Measurements from ENCODE around the gene TAOK1. TPM values are rescaled to one million over a fixed set of nuclear protein-coding genes. Genes with fewer than 3 reads are reported as not detected.

The TAOK1 gene
- total and polyA plus RNA-seq, 8 donors, result 5.4 to 31.8 (median 16.8) TPM

DNA sequence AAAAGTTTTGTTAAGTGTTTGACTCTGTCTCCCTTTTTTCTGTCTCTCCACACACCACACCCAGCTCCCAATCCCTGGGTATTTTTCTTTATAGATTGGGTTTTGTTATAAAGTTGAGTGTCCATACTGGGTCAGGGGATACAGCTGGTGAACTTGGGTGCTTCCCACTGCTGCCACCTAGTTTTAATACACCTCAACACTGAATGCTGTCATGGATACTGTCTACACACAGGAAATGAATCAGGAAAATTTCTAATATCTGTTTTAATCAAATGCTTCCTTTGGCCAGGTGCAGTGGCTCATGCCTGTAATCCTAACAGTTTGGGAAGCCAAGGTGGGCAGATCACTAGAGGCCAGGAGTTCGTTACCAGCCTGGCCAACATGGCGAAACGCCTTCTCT is 5.3 kb upstream of the TAOK1 start:
- no peak overlapping the region for H3K27ac ChIP-seq
- FAIRE-seq (no peak), ATAC-seq (peak in 1 of 4 donors; percentile 47), DNase-seq (no peak)
- intact Hi-C loops (cut with DNase I), result no loop called here
- 96% methylated on average over 3 of the region's 3 CpGs for WGBS, 2 donors
- TF ChIP-seq, protein P1, sequence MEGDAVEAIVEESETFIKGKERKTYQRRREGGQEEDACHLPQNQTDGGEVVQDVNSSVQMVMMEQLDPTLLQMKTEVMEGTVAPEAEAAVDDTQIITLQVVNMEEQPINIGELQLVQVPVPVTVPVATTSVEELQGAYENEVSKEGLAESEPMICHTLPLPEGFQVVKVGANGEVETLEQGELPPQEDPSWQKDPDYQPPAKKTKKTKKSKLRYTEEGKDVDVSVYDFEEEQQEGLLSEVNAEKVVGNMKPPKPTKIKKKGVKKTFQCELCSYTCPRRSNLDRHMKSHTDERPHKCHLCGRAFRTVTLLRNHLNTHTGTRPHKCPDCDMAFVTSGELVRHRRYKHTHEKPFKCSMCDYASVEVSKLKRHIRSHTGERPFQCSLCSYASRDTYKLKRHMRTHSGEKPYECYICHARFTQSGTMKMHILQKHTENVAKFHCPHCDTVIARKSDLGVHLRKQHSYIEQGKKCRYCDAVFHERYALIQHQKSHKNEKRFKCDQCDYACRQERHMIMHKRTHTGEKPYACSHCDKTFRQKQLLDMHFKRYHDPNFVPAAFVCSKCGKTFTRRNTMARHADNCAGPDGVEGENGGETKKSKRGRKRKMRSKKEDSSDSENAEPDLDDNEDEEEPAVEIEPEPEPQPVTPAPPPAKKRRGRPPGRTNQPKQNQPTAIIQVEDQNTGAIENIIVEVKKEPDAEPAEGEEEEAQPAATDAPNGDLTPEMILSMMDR (IDR thresholded peaks at IDR 0.05), result no peak
- H3K9me3 ChIP-seq, result no peaks in the 10 kb centered on the region
- no peaks in the 10 kb centered on the region for H3K27me3 ChIP-seq
- H3K36me3 ChIP-seq, result no peaks in the 10 kb centered on the region
- no peaks in the 10 kb centered on the region for H3K4me1 ChIP-seq
- H3K4me3 ChIP-seq, result no peak overlapping the region

DNA sequence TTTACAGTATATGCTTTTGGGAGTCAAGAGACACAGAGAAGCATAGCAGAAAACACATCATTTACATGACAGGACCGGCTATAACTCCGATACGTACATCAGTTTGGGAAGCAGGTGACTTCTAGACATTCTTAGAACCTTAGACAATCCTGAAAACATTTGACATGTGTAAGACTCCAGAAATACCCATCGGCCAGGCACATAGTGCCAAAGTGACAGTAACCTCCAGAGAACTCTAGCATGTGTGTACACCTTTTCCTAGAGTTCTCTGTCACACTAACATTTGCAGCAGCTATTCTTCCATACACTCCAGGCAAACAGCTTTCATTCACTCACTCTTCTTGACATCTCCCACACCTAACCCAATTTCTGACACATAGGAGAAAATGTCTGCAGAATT is 3.4 kb upstream of the TAOK1 start:
- no peak overlapping the region for H3K4me3 ChIP-seq
- ATAC-seq (no peak), DNase-seq (no peak), FAIRE-seq (no peak)
- WGBS, 2 donors, result 86 to 87% methylated on average over 4 of the region's 4 CpGs
- no peaks in the 10 kb centered on the region for H3K36me3 ChIP-seq
- peaks cover 0 to 3% (median 0%) of the 10 kb centered on the region in 3 donors for H3K4me1 ChIP-seq
- H3K9me3 ChIP-seq, result no peaks in the 10 kb centered on the region
- TF ChIP-seq, protein P1 (IDR thresholded peaks at IDR 0.05), result no peak
- H3K27ac ChIP-seq, result no peak overlapping the region
- intact Hi-C loops (cut with DNase I), result no loop called here
- H3K27me3 ChIP-seq, result no peaks in the 10 kb centered on the region

DNA sequence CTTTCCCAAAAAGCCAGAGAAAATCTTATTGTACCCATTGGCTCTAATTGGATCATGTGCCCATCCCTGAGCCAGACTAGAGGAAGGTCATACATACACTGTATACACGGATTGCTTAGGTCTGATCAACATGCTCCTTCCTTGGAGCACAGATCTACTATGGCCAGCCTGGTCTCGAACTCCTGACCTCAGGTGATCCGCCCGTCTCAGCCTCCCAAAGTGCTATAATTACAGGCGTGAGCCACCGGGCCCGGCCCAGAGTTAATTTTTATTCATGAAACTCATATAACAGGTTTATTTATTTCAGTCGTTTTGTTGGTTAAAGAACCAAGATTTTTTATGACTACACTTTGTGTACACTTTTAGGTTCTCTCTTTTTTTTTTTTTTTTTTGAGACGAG is 1.2 kb upstream of the TAOK1 start:
- no peaks in the 10 kb centered on the region for H3K36me3 ChIP-seq
- no peak for FAIRE-seq
- no peaks in the 10 kb centered on the region for H3K9me3 ChIP-seq
- WGBS, 2 donors, result 70 to 71% methylated on average over 9 of the region's 9 CpGs
- TF ChIP-seq, protein P1 (IDR thresholded peaks at IDR 0.05), result no peak
- H3K27ac ChIP-seq, result no peak overlapping the region
- no peak for DNase-seq
- H3K4me3 ChIP-seq, result no peak overlapping the region
- peaks cover 4 to 22% (median 20%) of the 10 kb centered on the region in 3 donors for H3K4me1 ChIP-seq
- intact Hi-C loops (cut with DNase I), result no loop called here
- no peaks in the 10 kb centered on the region for H3K27me3 ChIP-seq
- no peak for ATAC-seq

DNA sequence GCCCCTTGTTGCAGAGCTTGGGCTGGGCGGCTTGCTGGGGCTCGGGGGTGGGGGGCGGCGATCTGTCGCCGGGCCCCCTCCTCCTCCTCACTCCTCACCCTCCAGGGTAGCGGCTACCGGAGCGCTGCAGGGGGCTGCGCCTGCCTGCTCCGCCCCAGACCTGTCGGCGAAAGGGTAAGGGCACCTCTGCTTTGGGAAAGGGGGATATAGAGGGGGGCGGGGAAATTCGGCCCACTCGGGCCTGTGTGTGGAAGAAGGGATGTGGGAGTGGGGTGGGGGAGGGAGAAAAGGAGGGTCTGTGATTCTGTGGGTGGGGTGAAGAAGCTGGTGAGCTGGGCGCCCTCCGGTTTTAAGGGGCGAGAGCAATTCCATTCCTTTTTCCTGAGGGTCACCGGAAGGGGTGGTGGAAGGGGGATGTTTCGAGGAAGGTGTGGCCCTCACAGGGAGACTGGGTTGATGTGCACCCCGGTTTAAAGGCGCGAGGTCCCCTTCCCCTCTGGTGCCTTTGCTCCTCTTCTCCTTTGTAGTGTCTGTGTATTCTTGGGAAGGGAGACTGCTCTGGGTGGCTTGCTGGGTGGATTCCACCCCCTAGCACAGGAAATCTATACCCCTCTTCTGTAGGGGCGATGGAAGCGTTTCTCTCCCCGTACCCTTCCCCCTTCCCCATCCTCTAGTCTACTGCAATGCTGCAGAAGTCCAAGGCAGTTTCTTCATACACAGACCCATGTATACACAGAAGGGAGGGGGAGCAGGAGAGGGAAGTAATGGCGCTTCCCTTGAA is 878 bp downstream of the TAOK1 start:
- DNase-seq (peak; percentile 20 to 66 (median 40)), FAIRE-seq (no peak), ATAC-seq (peak; percentile 29 to 47 (median 41))
- peak overlapping the region; percentile 89 to 96 (median 90) for H3K4me3 ChIP-seq
- H3K27me3 ChIP-seq, result no peaks in the 10 kb centered on the region
- TF ChIP-seq, protein P1 (IDR thresholded peaks at IDR 0.05), result no peak
- H3K9me3 ChIP-seq, result no peaks in the 10 kb centered on the region
- H3K4me1 ChIP-seq, result peaks cover 4 to 22% (median 20%) of the 10 kb centered on the region in 3 donors
- H3K36me3 ChIP-seq, result no peaks in the 10 kb centered on the region
- intact Hi-C loops (cut with DNase I), result no loop called here
- 0 to 1% methylated on average over 21 to 22 of the region's 28 CpGs for WGBS, 2 donors
- H3K27ac ChIP-seq, result peak overlapping the region; percentile 85 to 95 (median 92)

DNA sequence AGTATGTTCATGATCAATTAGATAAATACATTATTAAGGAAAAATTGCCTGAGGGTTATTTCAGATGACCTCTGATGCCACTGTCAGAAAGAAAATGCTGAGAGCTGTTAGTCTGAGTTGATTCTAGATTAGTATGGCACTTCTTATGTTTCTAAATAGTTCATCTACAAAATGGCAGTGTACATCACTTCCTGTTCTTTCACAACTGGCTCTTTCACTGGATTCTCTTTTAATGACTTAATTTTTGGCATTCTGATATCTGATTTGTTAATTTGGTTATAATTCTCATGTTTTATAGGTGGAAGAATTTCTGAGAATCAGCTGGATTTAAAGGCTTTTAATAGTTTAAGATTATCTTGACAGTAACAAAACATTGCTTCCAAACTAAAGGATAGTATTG is 3.3 kb downstream of the TAOK1 start:
- DNase-seq (no peak), FAIRE-seq (peak; percentile 23), ATAC-seq (no peak)
- Histone ChIP-seq H3K27me3 (no peaks in the 10 kb centered on the region), H3K4me1 (peaks cover 4 to 22% (median 20%) of the 10 kb centered on the region in 3 donors), H3K9me3 (no peaks in the 10 kb centered on the region), H3K4me3 (no peak overlapping the region), H3K27ac (no peak overlapping the region), H3K36me3 (no peaks in the 10 kb centered on the region)
- intact Hi-C loops (cut with DNase I), result no loop called here
- TF ChIP-seq, protein P1 (IDR thresholded peaks at IDR 0.05), result no peak

All from pancreas (tissue), 10 donors.